K562 (cell line): Measurements from ENCODE around the gene MYMK. TPM values are rescaled to one million over a fixed set of nuclear protein-coding genes. Genes with fewer than 3 reads are reported as not detected.
A peak's percentile ranks its signal among the peaks of the same experiment; 100 is the strongest.

Source experiments
- ATAC-seq: fragments of 200-7000 bp; cut with Tn5 transposase; 3 replicates; pipeline ENCODE4 v1.9.1; 2020; ENCODE audit warnings: moderate library complexity
- BruUV-seq: library from RNA; stranded (reverse); fragments of 400-500 nt; replicated peaks from 2 replicates; lab custom pipeline; 2021; lab: Mats Ljungman, UMichigan
- CTCF ChIA-PET: fragments of 300-600 bp; formaldehyde crosslinking; extraction: SDS; loops from one replicate; lab custom pipeline; 2021; ENCODE audit warnings: low intra/inter-chr PET ratio; lab: Yijun Ruan, JAX
- POLR2A ChIA-PET: fragments of 300-600, 350-650 bp; sonication (Branson Sonifier 250); formaldehyde crosslinking; extraction: SDS; loops from one replicate; lab custom pipeline; 2021; ENCODE audit warnings: antibody characterized with exemption, inconsistent platforms; lab: Yijun Ruan, JAX
- DNase-seq, 4 experiments: peaks; one replicate each; pipeline versions ENCODE4 v3.0.0 to v3.0.0-alpha.2; 2011 to 2018; ENCODE audit warnings: low spot score in 3 of 4, mixed read lengths in 3 of 4; ENCODE audit errors: extremely low read depth in 1 of 4
- FAIRE-seq: peaks from 2 replicates; lab custom pipeline; 2011; peaks lifted over from hg19 to GRCh38; lab: Jason Lieb, UNC
- H2AFZ ChIP-seq: 2 replicates; pipeline ENCODE4 v1.6.0; 2011; ENCODE audit warnings: low read depth, low read length, control low read depth, inconsistent platforms
- H3K27ac ChIP-seq: fragments of 200-600 bp; 3 replicates; pipeline ENCODE4 v1.8.0; 2011; ENCODE audit warnings: low read depth, mild to moderate bottlenecking, control low read depth, inconsistent platforms, low read length, moderate library complexity, mixed read lengths; ENCODE audit errors: extremely low read depth
- H3K27me3 ChIP-seq, 2 experiments: fragments of 300-600 bp in 1 of 2; 2 replicates in 1 of 2; 3 replicates in 1 of 2; pipeline versions ENCODE4 v1.6.0 to v1.8.0; 2011; ENCODE audit warnings: inconsistent platforms in 2 of 2, low read length in 2 of 2, mild to moderate bottlenecking in 1 of 2, mixed read lengths in 1 of 2, moderate library complexity in 1 of 2; ENCODE audit not compliant: control insufficient read depth in 2 of 2, insufficient read depth in 2 of 2
- H3K36me3 ChIP-seq: fragments of 300-600 bp; 3 replicates; pipeline ENCODE4 v1.8.0; 2011; ENCODE audit warnings: mild to moderate bottlenecking, low read length, inconsistent platforms; ENCODE audit not compliant: control insufficient read depth, insufficient read depth
- H3K4me1 ChIP-seq, 2 experiments: fragments of 200-600 bp in 1 of 2; replicated peaks in 1 of 2; 2 replicates in 1 of 2; 3 replicates in 1 of 2; pipeline versions ENCODE4 v1.5.1 to v1.8.0; 2011; ENCODE audit warnings: inconsistent platforms in 2 of 2, low read length in 2 of 2, mild to moderate bottlenecking in 1 of 2, mixed read lengths in 1 of 2, moderate library complexity in 1 of 2; ENCODE audit not compliant: control insufficient read depth in 2 of 2, insufficient read depth in 2 of 2
- H3K4me2 ChIP-seq: 2 replicates; pipeline ENCODE4 v1.6.1; 2011; ENCODE audit warnings: low read length, control low read depth, inconsistent platforms, mixed read lengths; ENCODE audit not compliant: insufficient read depth
- H3K4me3 ChIP-seq: fragments of 200-600 bp; sonication (generic), shearing (Covaris generic); 2 replicates; pipeline ENCODE4 v1.5.1; 2016; ENCODE audit warnings: control low read depth, inconsistent platforms
- H3K79me2 ChIP-seq: fragments of 200-600 bp; 3 replicates; pipeline ENCODE4 v1.8.0; 2011; ENCODE audit warnings: low read length, inconsistent platforms; ENCODE audit not compliant: control insufficient read depth, insufficient read depth
- H3K9ac ChIP-seq, 2 experiments: 2 replicates each; pipeline versions ENCODE4 v1.6.0 to v1.6.1; 2011; ENCODE audit warnings: low read depth in 2 of 2, low read length in 2 of 2, control low read depth in 1 of 2, inconsistent platforms in 1 of 2, mild to moderate bottlenecking in 1 of 2, mixed read lengths in 1 of 2; ENCODE audit not compliant: insufficient read depth in 1 of 2
- H3K9me1 ChIP-seq: one replicate; pipeline ENCODE4 v1.6.0; 2011; ENCODE audit warnings: inconsistent platforms, mild to moderate bottlenecking, low read length, moderate library complexity; ENCODE audit not compliant: control insufficient read depth, insufficient read depth
- H3K9me3 ChIP-seq: replicated peaks from 2 replicates; pipeline ENCODE4 v1.5.1; 2011; ENCODE audit warnings: low read depth, low read length, inconsistent platforms; ENCODE audit not compliant: control insufficient read depth, insufficient read depth
- H4K20me1 ChIP-seq: replicated peaks from 2 replicates; pipeline ENCODE4 v1.6.1; 2011; ENCODE audit warnings: low read length, inconsistent platforms, mixed read lengths; ENCODE audit not compliant: control insufficient read depth, insufficient read depth
- CBFA2T3 ChIP-seq: fragments of 450-650 bp; IDR thresholded peaks from 2 replicates; pipeline ENCODE4 v1.6.1; 2017
- E2F5 ChIP-seq: sonication (generic); formaldehyde crosslinking; IDR thresholded peaks from 2 replicates; pipeline ENCODE4 v1.8.0; 2022; ENCODE audit warnings: mild to moderate bottlenecking, missing genetic modification reagents
- EZH2 ChIP-seq: IDR thresholded peaks from 2 replicates; pipeline ENCODE4 v1.6.1; 2012; ENCODE audit warnings: low read depth, mild to moderate bottlenecking, inconsistent platforms, low read length, borderline replicate concordance
- MCM7 ChIP-seq, 2 experiments: fragments of 450-650 bp; IDR thresholded peaks; 2 replicates each; pipeline ENCODE4 v1.6.1; 2016 to 2018
- THRAP3 ChIP-seq: fragments of 450-650 bp; IDR thresholded peaks from 2 replicates; pipeline ENCODE4 v1.6.1; 2016; ENCODE audit warnings: mild to moderate bottlenecking, inconsistent platforms, borderline replicate concordance
- ZNF184 ChIP-seq: sonication (generic); formaldehyde crosslinking; IDR thresholded peaks from 2 replicates; pipeline ENCODE4 v1.5.0; 2020; ENCODE audit warnings: missing genetic modification reagents
- ZNF609 ChIP-seq: sonication (generic); formaldehyde crosslinking; IDR thresholded peaks from 2 replicates; pipeline ENCODE4 v1.8.1; 2023; ENCODE audit warnings: missing genetic modification reagents, mild to moderate bottlenecking, borderline replicate concordance
- WGBS: fragments of 100-300 bp; shearing (Covaris generic); methylation state at CpG from one replicate; pipeline ENCODE4 v1.1.6; 2016; ENCODE audit warnings: low coverage, mixed read lengths; ENCODE audit not compliant: insufficient coverage; ENCODE audit errors: missing lambda C conversion rate; 5-methylcytosine and 5-hydroxymethylcytosine counted together
- in situ Hi-C: fragments of 300-500 bp; cut with MboI; formaldehyde crosslinking; loops from 4 replicates; pipeline ENCODE4 v1.15.0; 2018; ENCODE audit warnings: inconsistent platforms, mixed read lengths
- intact Hi-C: fragments of 100-400 bp; cut with micrococcal nuclease; formaldehyde crosslinking; loops from 2 replicates; pipeline ENCODE4 v1.14.2; 2022
- polyA plus RNA-seq, 8 experiments: library from polyadenylated mRNA; depleted of rRNA in 4 of 8; stranded (reverse) in 5 of 8; unstranded in 3 of 8; fragments of >200 nt; fragmentation: Nextera tagmentation in 2 of 8; fragmentation: Illumina TruSeq in 1 of 8; extraction: Ambion mirVana in 2 of 8; extraction: Trizol in 1 of 8; gene quantifications; 2 replicates each; pipeline versions ENCODE4 v1.2.1 to v1.2.3, GENCODE V29; 2011 to 2014; ENCODE audit warnings: inconsistent platforms in 1 of 8, missing spikeins in 1 of 8
- total RNA-seq, 7 experiments: library from RNA; depleted of rRNA in 6 of 7; stranded (reverse); fragments of >200 nt in 6 of 7; fragmentation: Illumina TruSeq in 2 of 7; extraction: Trizol in 2 of 7; gene quantifications; 2 replicates each; pipeline versions ENCODE4 v1.2.1 to v1.2.3, GENCODE V29; 2011 to 2021; ENCODE audit warnings: low replicate concordance in 1 of 7

MYMK gene
- total and polyA plus RNA-seq, 9 of the 15 experiments (the other 6 are each of a cell fraction or from before 2014, with no cell fraction given), result not detected

GRCh38 chr9:133521122-133522072 lies 3.4 kb downstream of the MYMK start:
- FAIRE-seq, result no peak
- H3K4me2 ChIP-seq, result no peak overlapping the region
- peaks cover 0 to 10% of the 10 kb centered on the region in 2 experiments; a peak in 1 of 5 replicates for H3K4me1 ChIP-seq
- in situ Hi-C loops, result no loop called here
- no peak for DNase-seq
- H3K9ac ChIP-seq, result peak overlapping the region in 1 of 2 experiments; percentile 39; a peak in 1 of 4 replicates
- intact Hi-C loops, result no loop called here
- no peak overlapping the region for H2AFZ ChIP-seq
- peaks cover 11% of the 10 kb centered on the region for H4K20me1 ChIP-seq
- peaks cover 48 to 91% of the 10 kb centered on the region in 2 experiments for H3K27me3 ChIP-seq
- no peaks in the 10 kb centered on the region for H3K36me3 ChIP-seq
- ATAC-seq, result no peak
- H3K79me2 ChIP-seq, result no peaks in the 10 kb centered on the region
- ChIA-PET CTCF (no interaction called here), POLR2A (no interaction called here)
- H3K4me3 ChIP-seq, result no peak overlapping the region
- no TSS peak for BruUV-seq
- no peaks in the 10 kb centered on the region for H3K9me1 ChIP-seq
- 5% methylated on average over 20 of the region's 21 CpGs for WGBS
- peak; percentile 25 for TF ChIP-seq CBFA2T3
- TF ChIP-seq THRAP3, result no peak
- TF ChIP-seq EZH2, result 0 out of 2 replicates have a peak, but pooled peaks have one; percentile 75
- TF ChIP-seq ZNF184 (CRISPR knock-in tag), result peak; percentile 77
- no peak for TF ChIP-seq ZNF609
- no peak for TF ChIP-seq E2F5 (CRISPR knock-in tag)
- TF ChIP-seq MCM7 (IDR thresholded peaks at IDR 0.05), result no peak
- H3K27ac ChIP-seq, result no peak overlapping the region
- no peaks in the 10 kb centered on the region for H3K9me3 ChIP-seq
